Keratinocyte (primary cell): ENCODE results near the gene CEP85. TPM values are rescaled to one million over a fixed set of nuclear protein-coding genes. Genes with fewer than 3 reads are reported as not detected.

Experiments
- DNase-seq: peaks from one replicate; pipeline ENCODE4 v3.0.0-alpha.2; 2011; ENCODE audit warnings: low read depth, missing footprints, low spot score
- FAIRE-seq: peaks from 2 replicates; lab custom pipeline; 2011; peaks lifted over from hg19 to GRCh38; lab: Jason Lieb, UNC
- H2AFZ ChIP-seq: 2 replicates; pipeline ENCODE4 v1.6.0; 2012; ENCODE audit warnings: low read length, control low read depth, inconsistent platforms; ENCODE audit not compliant: control insufficient read depth
- H3K27ac ChIP-seq: 2 replicates; pipeline ENCODE4 v1.5.1; 2011; ENCODE audit warnings: low read length; ENCODE audit not compliant: control insufficient read depth, insufficient read depth
- H3K27me3 ChIP-seq: 3 replicates; pipeline ENCODE4 v1.6.0; 2011; ENCODE audit warnings: low read length; ENCODE audit not compliant: control insufficient read depth, insufficient read depth; ENCODE audit errors: extremely low read depth
- H3K36me3 ChIP-seq, 2 experiments: 2 replicates in 1 of 2; 3 replicates in 1 of 2; pipeline ENCODE4 v1.5.1; 2011; ENCODE audit warnings: low read length in 2 of 2, mild to moderate bottlenecking in 1 of 2; ENCODE audit not compliant: control insufficient read depth in 2 of 2, insufficient read depth in 2 of 2; ENCODE audit errors: extremely low read depth in 1 of 2
- H3K4me1 ChIP-seq: 3 replicates; pipeline ENCODE4 v1.5.1; 2011; ENCODE audit warnings: low read length; ENCODE audit not compliant: control insufficient read depth, insufficient read depth; ENCODE audit errors: extremely low read depth
- H3K4me2 ChIP-seq: 3 replicates; pipeline ENCODE4 v1.6.0; 2011; ENCODE audit warnings: low read depth, low read length; ENCODE audit not compliant: control insufficient read depth, insufficient read depth; ENCODE audit errors: extremely low read depth
- H3K4me3 ChIP-seq, 3 experiments: fragments of 200-600 bp in 1 of 3; sonication (generic) in 1 of 3; 2 replicates in 2 of 3; 3 replicates in 1 of 3; pipeline ENCODE4 v1.5.1; 2011 to 2016; ENCODE audit warnings: low read length in 3 of 3, mild to moderate bottlenecking in 3 of 3, control low read depth in 2 of 3, inconsistent platforms in 1 of 3, low read depth in 1 of 3, mixed read lengths in 1 of 3, mixed run types in 1 of 3, moderate library complexity in 1 of 3; ENCODE audit not compliant: control insufficient read depth in 2 of 3, insufficient read depth in 2 of 3; ENCODE audit errors: extremely low read depth in 1 of 3
- H3K79me2 ChIP-seq: 2 replicates; pipeline ENCODE4 v1.6.0; 2012; ENCODE audit warnings: low read length; ENCODE audit not compliant: control insufficient read depth, insufficient read depth
- H3K9ac ChIP-seq: 3 replicates; pipeline ENCODE4 v1.6.0; 2011; ENCODE audit warnings: low read length; ENCODE audit not compliant: control insufficient read depth, insufficient read depth; ENCODE audit errors: extremely low read depth
- H3K9me1 ChIP-seq: 3 replicates; pipeline ENCODE4 v1.6.0; 2011; ENCODE audit warnings: low read length; ENCODE audit not compliant: control insufficient read depth, insufficient read depth; ENCODE audit errors: extremely low read depth
- H3K9me3 ChIP-seq: 2 replicates; pipeline ENCODE4 v1.5.1; 2012; ENCODE audit warnings: low read depth, low read length; ENCODE audit not compliant: control insufficient read depth
- H4K20me1 ChIP-seq: 3 replicates; pipeline ENCODE4 v1.6.0; 2011; ENCODE audit warnings: low read length; ENCODE audit not compliant: control insufficient read depth, insufficient read depth; ENCODE audit errors: extremely low read depth
- EZH2 ChIP-seq: IDR thresholded peaks from one replicate; pipeline ENCODE4 v1.6.1; 2012; ENCODE audit warnings: inconsistent platforms, mild to moderate bottlenecking, low read length, moderate library complexity
- dilution Hi-C: fragments of 300-500 bp; cut with MboI; formaldehyde crosslinking; loops from one replicate; pipeline ENCODE4 v1.7.0; 2020; ENCODE audit warnings: low sequenced_read_pairs; ENCODE audit not compliant: extremely low pct_ligation_motif_present
- polyA plus RNA-seq, 5 experiments: library from polyadenylated mRNA; depleted of rRNA in 3 of 5; stranded (reverse) in 3 of 5; stranded (forward) in 1 of 5; unstranded in 1 of 5; fragments of >200 nt; gene quantifications; 1 replicate in 1 of 5; 2 replicates in 3 of 5; 3 replicates in 1 of 5; pipeline versions ENCODE4 v1.2.1 to v1.2.3, GENCODE V29; 2011 to 2012; ENCODE audit warnings: missing spikeins in 2 of 5, low read depth in 1 of 5, low replicate concordance in 1 of 5
- TF ChIP-seq, protein P1 (sequence below), 3 experiments: IDR thresholded peaks in 1 of 3; conservative IDR thresholded peaks in 1 of 3; optimal IDR thresholded peaks in 1 of 3; 2 replicates in 2 of 3; 3 replicates in 1 of 3; pipeline versions ENCODE3 to v1.5.1; 2011; ENCODE audit warnings: low read length in 3 of 3, mild to moderate bottlenecking in 3 of 3, moderate library complexity in 2 of 3, control low read depth in 1 of 3, inconsistent platforms in 1 of 3; ENCODE audit not compliant: insufficient read depth in 2 of 3; ENCODE audit errors: extremely low read depth in 1 of 3

CEP85 gene
- polyA plus RNA-seq, 1 donor (not counting 4 experiments of a cell fraction or from before 2014, with no cell fraction given): 17.0 TPM

DNA sequence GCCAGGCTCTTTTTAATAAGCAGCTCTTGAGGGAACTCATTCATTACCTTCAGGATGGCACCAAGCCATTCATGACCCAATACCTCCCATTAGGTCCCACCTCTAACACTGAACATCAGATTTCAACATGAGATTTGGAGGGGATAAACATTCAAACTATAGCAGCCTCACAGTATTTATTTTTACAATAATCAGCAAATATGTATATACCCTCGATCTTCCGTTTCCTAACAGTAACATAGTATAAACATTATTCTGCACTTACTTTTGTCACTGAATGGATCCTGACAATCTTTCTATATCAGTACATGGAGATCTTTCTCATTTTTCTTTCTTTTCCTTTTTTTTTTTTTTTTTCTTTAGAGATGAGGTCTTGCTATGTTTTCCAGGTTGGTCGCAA is 38.2 kb upstream of the CEP85 start:
- H3K27me3 ChIP-seq: no peaks in the 10 kb centered on the region

DNA sequence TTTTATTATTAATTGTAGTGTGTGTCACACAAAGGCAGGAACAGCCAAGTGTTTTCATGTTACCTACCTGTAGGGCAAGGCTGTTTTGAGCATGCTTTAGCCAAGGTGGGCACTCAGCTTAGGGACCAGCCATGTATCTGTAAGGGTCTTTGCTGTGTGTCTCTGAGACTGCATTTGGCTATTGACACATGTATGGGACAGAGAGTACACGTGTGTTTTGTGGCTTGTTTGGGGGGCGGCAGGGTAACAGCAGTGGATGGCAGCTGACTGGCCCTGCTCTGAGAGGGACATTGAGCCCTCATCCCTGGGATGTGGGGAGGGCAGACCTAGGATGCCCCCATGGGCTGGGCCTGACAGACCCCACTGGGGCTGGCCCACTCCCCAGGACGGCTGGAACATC is 36.7 kb upstream of the CEP85 start:
- FAIRE-seq (no peak), DNase-seq (no peak)
- no peak overlapping the region for H3K4me2 ChIP-seq
- H3K9me1 ChIP-seq: no peaks in the 10 kb centered on the region
- no peak for TF ChIP-seq EZH2
- H3K79me2 ChIP-seq: no peaks in the 10 kb centered on the region
- H3K9ac ChIP-seq: no peak overlapping the region
- no peaks in the 10 kb centered on the region for H4K20me1 ChIP-seq
- dilution Hi-C loops: no loop called here
- H3K27ac ChIP-seq: no peak overlapping the region
- no peaks in the 10 kb centered on the region for H3K9me3 ChIP-seq
- H3K4me3 ChIP-seq: no peak overlapping the region
- H3K27me3 ChIP-seq: no peaks in the 10 kb centered on the region
- H3K4me1 ChIP-seq: peaks cover 10% of the 10 kb centered on the region
- no peak overlapping the region for H2AFZ ChIP-seq
- H3K36me3 ChIP-seq: no peaks in the 10 kb centered on the region

More for the DNA sequence above, 38.2 kb upstream of the CEP85 start:
- Histone ChIP-seq H3K9me3 (no peaks in the 10 kb centered on the region), H3K4me1 (peaks cover 3% of the 10 kb centered on the region), H3K36me3 (no peaks in the 10 kb centered on the region), H3K4me3 (no peak overlapping the region), H3K9me1 (no peaks in the 10 kb centered on the region), H3K79me2 (no peaks in the 10 kb centered on the region), H3K27ac (no peak overlapping the region), H4K20me1 (no peaks in the 10 kb centered on the region), H3K4me2 (no peak overlapping the region), H2AFZ (no peak overlapping the region), H3K9ac (no peak overlapping the region)
- DNase-seq: no peak
- FAIRE-seq: no peak
- TF ChIP-seq, protein P1, sequence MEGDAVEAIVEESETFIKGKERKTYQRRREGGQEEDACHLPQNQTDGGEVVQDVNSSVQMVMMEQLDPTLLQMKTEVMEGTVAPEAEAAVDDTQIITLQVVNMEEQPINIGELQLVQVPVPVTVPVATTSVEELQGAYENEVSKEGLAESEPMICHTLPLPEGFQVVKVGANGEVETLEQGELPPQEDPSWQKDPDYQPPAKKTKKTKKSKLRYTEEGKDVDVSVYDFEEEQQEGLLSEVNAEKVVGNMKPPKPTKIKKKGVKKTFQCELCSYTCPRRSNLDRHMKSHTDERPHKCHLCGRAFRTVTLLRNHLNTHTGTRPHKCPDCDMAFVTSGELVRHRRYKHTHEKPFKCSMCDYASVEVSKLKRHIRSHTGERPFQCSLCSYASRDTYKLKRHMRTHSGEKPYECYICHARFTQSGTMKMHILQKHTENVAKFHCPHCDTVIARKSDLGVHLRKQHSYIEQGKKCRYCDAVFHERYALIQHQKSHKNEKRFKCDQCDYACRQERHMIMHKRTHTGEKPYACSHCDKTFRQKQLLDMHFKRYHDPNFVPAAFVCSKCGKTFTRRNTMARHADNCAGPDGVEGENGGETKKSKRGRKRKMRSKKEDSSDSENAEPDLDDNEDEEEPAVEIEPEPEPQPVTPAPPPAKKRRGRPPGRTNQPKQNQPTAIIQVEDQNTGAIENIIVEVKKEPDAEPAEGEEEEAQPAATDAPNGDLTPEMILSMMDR (optimal IDR thresholded peaks at IDR 0.05 in 1 of 3, IDR thresholded peaks at IDR 0.05 in 1 of 3, conservative IDR thresholded peaks at IDR 0.05 in 1 of 3; ENCODE audit: extremely low read depth in 1 of 3, insufficient read depth in 2 of 3, low read length in 3 of 3): no peak
- TF ChIP-seq EZH2: no peak
- dilution Hi-C loops: no loop called here

DNA sequence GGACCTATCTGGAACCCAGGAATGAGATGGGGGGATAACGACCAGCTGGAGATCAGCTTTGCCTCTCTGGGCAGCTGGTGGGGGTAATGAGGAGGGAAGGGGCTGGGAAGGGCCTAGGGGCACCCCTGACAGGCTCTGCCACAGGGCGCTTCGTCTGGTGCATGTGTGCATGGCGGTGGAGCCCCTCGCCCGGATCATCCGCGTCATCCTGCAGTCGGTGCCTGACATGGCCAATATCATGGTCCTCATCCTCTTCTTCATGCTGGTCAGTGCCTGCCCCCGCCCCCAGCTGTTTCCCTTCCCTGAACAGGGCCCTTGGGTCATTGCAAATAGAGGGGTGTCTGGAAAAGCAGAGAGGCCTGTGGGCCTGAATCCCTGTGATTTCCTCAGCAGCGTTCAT is 36.2 kb upstream of the CEP85 start:
- TF ChIP-seq, protein P1 (optimal IDR thresholded peaks at IDR 0.05 in 1 of 3, IDR thresholded peaks at IDR 0.05 in 1 of 3, conservative IDR thresholded peaks at IDR 0.05 in 1 of 3; ENCODE audit: extremely low read depth in 1 of 3, insufficient read depth in 2 of 3, low read length in 3 of 3): no peak
- no peak for TF ChIP-seq EZH2

More for the DNA sequence above, 36.2 kb upstream of the CEP85 start:
- no peaks in the 10 kb centered on the region for H4K20me1 ChIP-seq
- H3K9me3 ChIP-seq: no peaks in the 10 kb centered on the region
- no peak for FAIRE-seq
- H3K36me3 ChIP-seq: no peaks in the 10 kb centered on the region
- no peak overlapping the region for H3K4me2 ChIP-seq
- DNase-seq: no peak
- H3K79me2 ChIP-seq: no peaks in the 10 kb centered on the region
- no peak overlapping the region for H3K4me3 ChIP-seq
- dilution Hi-C loops: no loop called here
- H3K4me1 ChIP-seq: peaks cover 10% of the 10 kb centered on the region
- no peak overlapping the region for H2AFZ ChIP-seq
- no peak overlapping the region for H3K9ac ChIP-seq
- no peak overlapping the region for H3K27ac ChIP-seq
- no peaks in the 10 kb centered on the region for H3K27me3 ChIP-seq
- H3K9me1 ChIP-seq: no peaks in the 10 kb centered on the region
